HepG2 (cell line): ENCODE measurements around the gene PUS3. TPM values are rescaled to one million over a fixed set of nuclear protein-coding genes. Genes with fewer than 3 reads are reported as not detected.
A peak's percentile ranks its signal among the peaks of the same experiment; 100 is the strongest.

Experiments used
- DRAP1 ChIP-seq: IDR thresholded peaks from 2 replicates; pipeline ENCODE4 v1.6.1; 2016; ENCODE audit warnings: missing genetic modification reagents, missing compliant biosample characterization
- FOXK1 ChIP-seq: sonication (generic); formaldehyde crosslinking; IDR thresholded peaks from 2 replicates; pipeline ENCODE4 v1.4.0; 2020; ENCODE audit warnings: low read depth, missing genetic modification reagents, borderline replicate concordance
- FOXO1 ChIP-seq: sonication (generic); formaldehyde crosslinking; IDR thresholded peaks from 2 replicates; pipeline ENCODE4 v1.4.0; 2020; ENCODE audit warnings: missing genetic modification reagents
- GPN1 ChIP-seq: sonication (generic); formaldehyde crosslinking; IDR thresholded peaks from 2 replicates; pipeline ENCODE4 v1.5.1; 2020; ENCODE audit warnings: missing genetic modification reagents, borderline replicate concordance
- HNRNPLL ChIP-seq: fragments of 200-400 bp; formaldehyde crosslinking; IDR thresholded peaks from 2 replicates; pipeline ENCODE4 v1.6.1; 2017; ENCODE audit warnings: mild to moderate bottlenecking, low read depth, low read length; ENCODE audit not compliant: poor library complexity, severe bottlenecking
- HNRNPUL1 ChIP-seq: fragments of 200-400 bp; formaldehyde crosslinking; IDR thresholded peaks from 2 replicates; pipeline ENCODE4 v1.6.1; 2017; ENCODE audit warnings: low read depth, mild to moderate bottlenecking, low read length, moderate library complexity
- HOXA3 ChIP-seq: sonication (generic); formaldehyde crosslinking; IDR thresholded peaks from 2 replicates; pipeline ENCODE4 v1.5.0; 2020; ENCODE audit warnings: missing genetic modification reagents
- KDM2A ChIP-seq: sonication (generic); formaldehyde crosslinking; IDR thresholded peaks from 2 replicates; pipeline ENCODE4 v1.4.0; 2020; ENCODE audit warnings: low read depth, missing genetic modification reagents, borderline replicate concordance
- KDM5A ChIP-seq: fragments of 200-600 bp; sonication (generic); IDR thresholded peaks from 2 replicates; pipeline ENCODE4 v1.7.0; 2018; ENCODE audit warnings: antibody characterized with exemption, mild to moderate bottlenecking, low read length, borderline replicate concordance
- NFRKB ChIP-seq: fragments of 450-650 bp; IDR thresholded peaks from 2 replicates; pipeline ENCODE4 v1.6.1; 2017
- PHF5A ChIP-seq: IDR thresholded peaks from one replicate; pipeline ENCODE4 v1.6.1; 2018; ENCODE audit warnings: low read depth, missing genetic modification reagents; ENCODE audit not compliant: unreplicated experiment
- POLR2G ChIP-seq: fragments of 200-400 bp; formaldehyde crosslinking; IDR thresholded peaks from 2 replicates; pipeline ENCODE4 v1.6.1; 2018; ENCODE audit warnings: mild to moderate bottlenecking, low read depth, low read length, moderate library complexity
- PRMT3 ChIP-seq: sonication (generic); formaldehyde crosslinking; IDR thresholded peaks from 2 replicates; pipeline ENCODE4 v1.8.1; 2022; ENCODE audit warnings: low read depth, mild to moderate bottlenecking, moderate library complexity, missing genetic modification reagents, borderline replicate concordance
- RXRA ChIP-seq: sonication (generic); formaldehyde crosslinking; IDR thresholded peaks from 2 replicates; pipeline ENCODE4 v1.5.1; 2020; ENCODE audit warnings: missing genetic modification reagents
- SOX5 ChIP-seq: IDR thresholded peaks from 2 replicates; pipeline ENCODE4 v1.6.1; 2016; ENCODE audit warnings: borderline replicate concordance
- ZFP1 ChIP-seq: IDR thresholded peaks from 2 replicates; pipeline ENCODE4 v1.6.1; 2016
- ZFY ChIP-seq: sonication (generic); formaldehyde crosslinking; IDR thresholded peaks from 2 replicates; pipeline ENCODE4 v1.4.0; 2020; ENCODE audit warnings: missing genetic modification reagents
- ZMAT5 ChIP-seq: sonication (generic); formaldehyde crosslinking; IDR thresholded peaks from 2 replicates; pipeline ENCODE4 v1.5.0; 2020; ENCODE audit warnings: mild to moderate bottlenecking, low read depth, missing genetic modification reagents, borderline replicate concordance
- ZNF274 ChIP-seq: sonication (generic); formaldehyde crosslinking; IDR thresholded peaks from 2 replicates; pipeline ENCODE4 v1.5.1; 2020; ENCODE audit warnings: mild to moderate bottlenecking, missing genetic modification reagents
- ZNF318 ChIP-seq: sonication (generic); formaldehyde crosslinking; IDR thresholded peaks from 2 replicates; pipeline ENCODE4 v1.4.0; 2020; ENCODE audit warnings: mild to moderate bottlenecking, missing genetic modification reagents
- ZNF746 ChIP-seq: sonication (generic); formaldehyde crosslinking; IDR thresholded peaks from 2 replicates; pipeline ENCODE4 v1.8.0; 2022; ENCODE audit warnings: mild to moderate bottlenecking, missing genetic modification reagents
- ZNF766 ChIP-seq: sonication (generic); formaldehyde crosslinking; IDR thresholded peaks from 2 replicates; pipeline ENCODE4 v1.5.0; 2020; ENCODE audit warnings: missing genetic modification reagents, borderline replicate concordance
- ZSCAN9 ChIP-seq: IDR thresholded peaks from 2 replicates; pipeline ENCODE4 v1.6.1; 2016; ENCODE audit warnings: borderline replicate concordance
- polyA plus RNA-seq, 8 experiments: library from polyadenylated mRNA; depleted of rRNA in 3 of 8; stranded (reverse) in 7 of 8; unstranded in 1 of 8; fragments of >200 nt; fragmentation: Illumina TruSeq in 4 of 8; extraction: Trizol in 4 of 8; gene quantifications; 2 replicates each; pipeline versions ENCODE4 v1.2.1 to v1.2.3, GENCODE V29; 2011 to 2016; ENCODE audit warnings: low read depth in 4 of 8, missing spikeins in 1 of 8, mixed read lengths in 1 of 8; ENCODE audit not compliant: insufficient read depth in 1 of 8
- total RNA-seq, 5 experiments: library from RNA; depleted of rRNA; stranded (reverse); fragments of >200 nt; fragmentation: Illumina TruSeq; extraction: Trizol; gene quantifications; 2 replicates each; pipeline ENCODE4 v1.2.3, GENCODE V29; 2016; ENCODE audit warnings: low read depth in 1 of 5

PUS3 gene
- total and polyA plus RNA-seq, 2 of the 13 experiments (the other 11 are each of a cell fraction or from before 2014, with no cell fraction given): 6.0 to 18.2 TPM

- TF ChIP-seq DRAP1 (CRISPR knock-in tag) (no peak), ZNF746 (CRISPR knock-in tag) (no peak), SOX5 (CRISPR knock-in tag) (no peak), ZNF274 (CRISPR knock-in tag) (no peak), ZNF766 (CRISPR knock-in tag) (no peak), PRMT3 (no peak), FOXO1 (CRISPR knock-in tag) (no peak), ZSCAN9 (CRISPR knock-in tag) (no peak), KDM2A (CRISPR knock-in tag) (peak; percentile 79), ZMAT5 (CRISPR knock-in tag) (no peak), HOXA3 (peak; percentile 78), GPN1 (no peak), KDM5A (0 out of 2 replicates have a peak, but pooled peaks have one; percentile 27), HNRNPLL (peak; percentile 65), ZNF318 (0 out of 2 replicates have a peak, but pooled peaks have one; percentile 42), ZFP1 (CRISPR knock-in tag) (no peak), RXRA (no peak), FOXK1 (0 out of 2 replicates have a peak, but pooled peaks have one; percentile 46), PHF5A (CRISPR knock-in tag) (no peak), POLR2G (peak; percentile 90), ZFY (CRISPR knock-in tag) (peak; percentile 54; the same call in 1 of the 2 replicates), NFRKB (no peak), HNRNPUL1 (no peak)
Observed at GRCh38 chr11:125902927-125903710, at the start of gene PUS3 (continued).
